Measurements from ENCODE around the gene CNTNAP4. TPM values are rescaled to one million over a fixed set of nuclear protein-coding genes. Genes with fewer than 3 reads are reported as not detected.

CNTNAP4 gene
- total RNA-seq, 1 experiment from 2014 or later, result not detected

DNA sequence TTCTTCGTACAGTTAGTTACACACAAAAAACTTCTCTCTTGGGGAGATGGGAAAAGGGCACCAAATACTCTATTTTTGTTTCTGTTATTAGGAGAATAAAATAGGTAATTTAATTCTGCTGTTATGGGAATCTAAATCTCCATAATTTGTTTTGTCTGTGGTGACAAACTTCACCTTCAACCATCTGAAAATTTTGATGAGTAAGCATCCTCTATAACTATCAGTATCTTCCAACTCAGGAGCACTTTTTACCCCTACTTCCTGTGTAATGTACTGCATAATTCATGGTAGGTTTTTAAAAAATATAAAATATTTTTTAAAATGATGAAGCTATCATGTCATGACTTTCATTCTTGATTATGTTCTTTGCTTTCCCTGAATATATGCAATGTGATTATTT lies 33.6 kb upstream of the CNTNAP4 start:
- Histone ChIP-seq H3K79me2 (ENCODE audit: insufficient read depth, low read length) (no peaks in the 10 kb centered on the region), H2BK120ac (ENCODE audit: low read depth, low read length, poor library complexity, severe bottlenecking) (no peak overlapping the region), H2BK5ac (ENCODE audit: insufficient read length, low read length) (no peak overlapping the region), H3K14ac (ENCODE audit: insufficient read depth, low read length) (no peak overlapping the region), H4K20me1 (ENCODE audit: control insufficient read depth, insufficient read depth, insufficient read length) (no peaks in the 10 kb centered on the region), H2BK12ac (ENCODE audit: insufficient read length, low read depth, low read length) (no peak overlapping the region), H4K5ac (ENCODE audit: insufficient read length, low read depth, low read length) (no peak overlapping the region), H2BK15ac (ENCODE audit: low read depth, low read length) (no peak overlapping the region), H3K4me2 (ENCODE audit: insufficient read depth, insufficient read length, low read length) (no peak overlapping the region), H3K27me3 (ENCODE audit: insufficient read depth, low read length) (no peaks in the 10 kb centered on the region), H3K23ac (ENCODE audit: insufficient read length, low read depth, low read length) (no peak overlapping the region), H3T11ph (ENCODE audit: low read length) (no peak overlapping the region), H4K91ac (ENCODE audit: insufficient read length, low read depth, low read length) (no peak overlapping the region), H3K9me3 (ENCODE audit: control insufficient read depth, low read depth, low read length) (no peaks in the 10 kb centered on the region), H3K79me1 (ENCODE audit: insufficient read depth, low read depth, low read length, poor library complexity, severe bottlenecking) (no peaks in the 10 kb centered on the region), H3K18ac (ENCODE audit: insufficient read length, low read depth, low read length) (no peak overlapping the region), H4K8ac (replicated peaks; ENCODE audit: insufficient read length, low read depth, low read length) (no peak overlapping the region), H2AK5ac (ENCODE audit: insufficient read length, low read length) (no peak overlapping the region), H2AFZ (ENCODE audit: low read length) (no peak overlapping the region), H3K4me1 (ENCODE audit: insufficient read depth, low read length) (no peaks in the 10 kb centered on the region), H3K56ac (ENCODE audit: insufficient read length, low read depth, low read length) (no peak overlapping the region), H3K4ac (ENCODE audit: low read depth, low read length) (no peak overlapping the region), H2BK20ac (ENCODE audit: low read depth, low read length, poor library complexity, severe bottlenecking) (no peak overlapping the region), H3K9ac (ENCODE audit: extremely low read depth, insufficient read length, low read length) (no peak overlapping the region), H3K23me2 (ENCODE audit: insufficient read length, low read depth, low read length, poor library complexity, severe bottlenecking) (no peaks in the 10 kb centered on the region), H3K27ac (ENCODE audit: insufficient read length, low read depth, low read length) (no peak overlapping the region)
- no peaks in the 10 kb centered on the region for H3K36me3 Mint-ChIP-seq (ENCODE audit: insufficient read depth in 1 of 3, low read depth in 3 of 3)
- peaks cover 2% of the 10 kb centered on the region; the same call in 1 of the 2 replicates for H3K27me3 Mint-ChIP-seq (ENCODE audit: low read depth)
- H3K27ac Mint-ChIP-seq, result no peak overlapping the region
- DNase-seq, result no peak
- no peaks in the 10 kb centered on the region for H3K4me1 Mint-ChIP-seq
- no CpG with 5 or more reads among the region's 1 CpG for WGBS (ENCODE audit: extremely low coverage, insufficient read length, low lambda C conversion rate)
- TF ChIP-seq, protein P1, sequence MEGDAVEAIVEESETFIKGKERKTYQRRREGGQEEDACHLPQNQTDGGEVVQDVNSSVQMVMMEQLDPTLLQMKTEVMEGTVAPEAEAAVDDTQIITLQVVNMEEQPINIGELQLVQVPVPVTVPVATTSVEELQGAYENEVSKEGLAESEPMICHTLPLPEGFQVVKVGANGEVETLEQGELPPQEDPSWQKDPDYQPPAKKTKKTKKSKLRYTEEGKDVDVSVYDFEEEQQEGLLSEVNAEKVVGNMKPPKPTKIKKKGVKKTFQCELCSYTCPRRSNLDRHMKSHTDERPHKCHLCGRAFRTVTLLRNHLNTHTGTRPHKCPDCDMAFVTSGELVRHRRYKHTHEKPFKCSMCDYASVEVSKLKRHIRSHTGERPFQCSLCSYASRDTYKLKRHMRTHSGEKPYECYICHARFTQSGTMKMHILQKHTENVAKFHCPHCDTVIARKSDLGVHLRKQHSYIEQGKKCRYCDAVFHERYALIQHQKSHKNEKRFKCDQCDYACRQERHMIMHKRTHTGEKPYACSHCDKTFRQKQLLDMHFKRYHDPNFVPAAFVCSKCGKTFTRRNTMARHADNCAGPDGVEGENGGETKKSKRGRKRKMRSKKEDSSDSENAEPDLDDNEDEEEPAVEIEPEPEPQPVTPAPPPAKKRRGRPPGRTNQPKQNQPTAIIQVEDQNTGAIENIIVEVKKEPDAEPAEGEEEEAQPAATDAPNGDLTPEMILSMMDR (conservative IDR thresholded peaks at IDR 0.05), result no peak
- H3K9me3 Mint-ChIP-seq, result no peaks in the 10 kb centered on the region; a peak in 1 of 5 replicates
- no peak overlapping the region for H3K4me3 Mint-ChIP-seq

All from H9 (cell line).